ENCODE results near the gene OPRL1.

OPRL1 gene

DNA sequence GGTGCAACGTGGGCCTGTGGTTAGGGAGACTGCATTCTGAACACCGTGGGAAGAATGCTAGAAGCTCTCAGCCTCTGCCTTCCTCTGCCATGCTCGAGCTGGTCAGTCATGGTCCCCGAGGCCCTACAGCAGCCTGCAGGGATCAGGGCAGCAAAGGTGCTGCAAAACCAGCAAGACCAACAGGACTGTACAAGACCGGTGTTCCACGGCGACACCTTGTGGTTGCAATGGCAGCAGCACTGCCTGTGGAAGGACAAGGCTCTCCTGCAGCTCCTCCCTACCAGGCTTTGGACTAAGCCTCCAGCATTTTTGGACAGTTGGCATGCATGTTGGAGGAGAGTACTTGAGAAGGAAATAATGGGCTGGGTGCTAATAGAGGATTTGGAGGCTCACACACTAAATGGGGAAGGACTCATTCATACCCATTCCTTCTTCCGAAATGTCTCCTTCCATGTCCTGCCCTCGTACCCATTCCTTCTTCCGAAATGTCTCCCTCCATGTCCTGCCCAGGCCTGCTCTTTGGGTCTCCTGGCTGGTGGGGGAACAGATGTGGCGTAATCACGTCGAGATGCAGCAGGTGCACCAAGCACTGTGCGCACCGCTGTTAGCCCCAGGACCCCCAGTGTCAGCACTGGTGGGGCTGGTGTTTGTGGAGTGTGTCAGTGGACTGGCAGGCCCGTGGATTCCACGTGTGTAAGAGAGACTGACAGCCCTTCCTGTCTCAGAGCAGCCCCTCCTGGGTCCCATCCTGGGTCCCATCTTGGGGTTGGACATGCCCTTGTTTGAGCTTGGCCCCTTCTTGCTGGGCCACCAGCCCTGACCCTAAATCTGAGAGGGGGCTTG is 65.8 kb downstream of the OPRL1 start:
- no peak for DNase-seq

DNA sequence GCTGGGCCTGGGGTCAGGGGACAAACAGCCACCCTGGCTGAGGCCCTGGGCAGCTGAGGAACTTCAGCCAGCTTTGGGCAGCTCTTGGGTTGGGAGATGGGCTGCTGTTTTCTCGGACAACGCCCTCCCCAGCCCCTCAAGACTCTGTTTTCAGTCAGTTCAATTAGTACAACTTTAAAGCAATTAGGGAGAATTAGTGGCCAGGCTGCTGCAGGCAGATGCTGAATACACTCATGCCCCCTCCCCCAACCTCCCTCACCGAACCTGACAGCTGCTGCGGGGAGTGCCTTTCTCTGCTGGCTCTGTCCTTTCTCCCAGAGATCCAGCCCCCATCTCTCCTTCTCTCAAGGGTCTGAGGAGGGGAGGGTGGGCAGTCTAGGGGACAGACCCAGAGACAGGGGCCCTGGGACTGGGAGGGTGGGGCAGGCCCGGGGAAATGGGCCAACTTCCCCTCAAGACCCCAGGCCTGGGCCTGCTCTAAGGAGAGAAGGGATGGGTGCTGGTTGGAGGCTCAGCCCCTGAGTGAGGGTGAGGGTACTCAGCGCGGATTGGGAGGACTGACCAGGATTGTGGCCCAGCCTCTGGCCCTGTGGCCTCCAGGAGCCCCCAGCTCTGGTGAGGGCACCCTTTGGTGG is 66.5 kb downstream of the OPRL1 start:
- DNase-seq, result peak; percentile 57

DNA sequence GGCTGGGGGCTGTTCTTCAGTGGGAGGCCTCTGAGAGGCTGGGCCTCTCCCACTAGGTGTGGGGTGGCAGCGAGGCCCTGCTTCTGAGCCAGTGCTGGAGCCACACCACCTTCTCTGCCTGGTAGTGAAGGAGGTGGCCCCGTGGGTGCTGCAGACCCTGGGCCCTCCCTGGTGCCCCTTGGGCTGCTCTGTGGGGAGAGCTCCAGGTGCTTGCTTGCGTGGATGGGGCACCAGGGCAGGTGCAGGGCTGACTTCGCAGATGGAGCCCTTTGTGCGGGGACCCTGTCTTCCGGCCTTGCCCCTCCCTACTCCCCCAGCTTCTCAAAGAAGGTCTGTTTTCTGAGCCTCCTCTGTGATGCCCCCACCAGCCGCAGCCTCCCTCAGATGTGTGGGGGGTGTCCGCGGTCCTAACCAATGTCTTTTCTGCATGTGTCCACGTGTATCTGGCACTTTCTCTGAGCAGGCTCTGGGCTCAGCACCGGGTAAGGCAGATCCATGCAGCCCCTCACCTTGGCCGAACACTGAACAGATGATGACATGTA is 67.1 kb downstream of the OPRL1 start:
- no peak for DNase-seq

DNA sequence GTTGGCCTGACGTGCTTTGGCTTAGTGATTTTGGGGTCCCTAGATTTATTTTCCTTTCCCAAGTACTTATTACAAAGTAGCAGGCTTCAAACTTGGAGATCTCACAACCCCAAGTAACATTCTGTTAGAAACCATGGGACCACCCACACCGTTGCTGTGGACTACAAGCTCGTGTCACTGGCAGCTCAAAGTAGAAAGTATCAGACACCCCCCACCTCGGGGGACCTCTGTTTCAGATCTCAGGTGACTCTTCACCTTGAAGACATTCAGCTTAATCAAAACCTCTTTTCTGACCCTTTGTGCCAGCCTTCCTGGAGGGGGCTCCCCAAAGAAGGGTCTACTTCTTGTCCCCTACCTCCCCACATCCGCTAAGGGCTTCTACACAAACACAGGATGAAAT is 68.7 kb downstream of the OPRL1 start:
- no peak for DNase-seq

DNA sequence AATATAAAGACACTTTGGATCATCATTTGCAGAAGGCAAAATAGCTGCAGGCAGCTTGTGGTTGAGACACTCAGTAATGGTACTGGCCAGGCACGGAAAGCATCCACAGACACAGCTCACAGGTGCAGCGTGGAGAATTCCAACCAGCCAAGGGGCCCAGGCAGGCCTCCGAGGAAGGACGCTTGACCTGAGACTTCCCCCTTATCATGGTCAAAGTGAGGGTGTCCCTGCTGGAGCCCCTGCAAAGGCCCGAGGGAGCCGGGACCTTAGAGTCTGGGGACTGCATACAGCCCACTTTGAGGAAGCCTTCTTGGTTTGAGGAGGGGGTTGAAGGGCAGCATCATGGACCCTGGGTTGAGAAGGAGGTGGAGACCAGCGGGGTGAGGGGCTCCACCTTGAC is 69.3 kb downstream of the OPRL1 start:
- no peak for DNase-seq

DNA sequence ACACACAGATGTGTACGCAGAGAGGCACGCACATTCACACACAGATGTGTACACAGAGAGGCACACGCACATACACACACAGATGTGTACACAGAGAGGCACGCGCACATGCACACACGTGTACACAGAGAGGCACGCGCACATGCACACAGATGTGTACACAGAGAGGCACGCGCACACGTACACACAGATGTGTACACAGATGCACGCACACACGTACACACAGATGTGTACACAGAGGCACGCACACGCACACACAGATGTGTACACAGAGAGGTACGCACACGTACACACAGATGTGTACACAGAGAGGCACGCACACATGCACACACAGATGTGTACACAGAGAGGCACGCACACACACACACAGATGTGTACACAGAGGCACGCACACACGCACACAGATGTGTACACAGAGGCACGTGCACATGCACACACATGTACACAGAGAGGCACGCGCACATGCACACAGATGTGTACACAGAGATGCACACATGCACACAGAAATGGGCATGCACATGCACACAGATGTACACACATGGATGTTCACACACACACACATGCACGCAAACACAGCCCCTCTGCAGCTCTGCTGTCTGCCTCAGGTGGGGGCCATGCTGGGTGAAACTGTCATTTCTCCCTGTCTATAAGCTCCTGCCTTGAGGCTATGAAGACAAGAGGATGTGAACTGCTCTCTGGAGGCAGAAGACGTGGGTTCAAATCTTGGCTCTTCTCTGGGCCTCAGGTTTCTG is 70.1 kb downstream of the OPRL1 start:
- DNase-seq, result no peak
